DND-41 (cell line): ENCODE results near the gene TMTC2.
"Not testable (repeated sequence)": the region's sequence is repeated elsewhere in the genome, so short reads cannot be mapped to it uniquely, and the experiment has no call there.

ENCODE experiments used
- ATAC-seq: fragments of 200-7000 bp; cut with Tn5 transposase; 3 replicates; pipeline ENCODE4 v1.9.1; 2021; ENCODE audit warnings: low read depth; ENCODE audit not compliant: insufficient read depth
- DNase-seq: peaks from one replicate; pipeline ENCODE4 v3.0.0-alpha.2; 2020
- H2AFZ ChIP-seq: 2 replicates; pipeline ENCODE4 v1.6.0; 2012; ENCODE audit warnings: low read depth, low read length
- H3K27ac ChIP-seq: 2 replicates; pipeline ENCODE4 v1.5.1; 2012; ENCODE audit warnings: low read length, inconsistent platforms
- H3K27me3 ChIP-seq: fragments of 200-600 bp; sonication (generic); 2 replicates; pipeline ENCODE4 v1.6.0; 2012; ENCODE audit warnings: low read length, mild to moderate bottlenecking, inconsistent platforms; ENCODE audit not compliant: insufficient read depth, poor library complexity
- H3K36me3 ChIP-seq: 2 replicates; pipeline ENCODE4 v1.5.1; 2012; ENCODE audit warnings: low read length, inconsistent platforms; ENCODE audit not compliant: insufficient read depth
- H3K4me1 ChIP-seq: 2 replicates; pipeline ENCODE4 v1.5.1; 2012; ENCODE audit warnings: mild to moderate bottlenecking, low read length; ENCODE audit not compliant: insufficient read depth
- H3K4me2 ChIP-seq: 2 replicates; pipeline ENCODE4 v1.6.0; 2012; ENCODE audit warnings: mild to moderate bottlenecking, moderate library complexity, low read length, inconsistent platforms; ENCODE audit not compliant: insufficient read depth
- H3K4me3 ChIP-seq, 2 experiments: fragments of 200-600 bp in 1 of 2; shearing (Covaris generic) in 1 of 2; 2 replicates each; pipeline ENCODE4 v1.5.1; 2012 to 2016; ENCODE audit warnings: inconsistent platforms in 2 of 2, low read length in 2 of 2, mild to moderate bottlenecking in 2 of 2, low read depth in 1 of 2, moderate library complexity in 1 of 2
- H3K79me2 ChIP-seq: 2 replicates; pipeline ENCODE4 v1.6.0; 2012; ENCODE audit warnings: low read length, inconsistent platforms; ENCODE audit not compliant: insufficient read depth
- H3K9ac ChIP-seq: 2 replicates; pipeline ENCODE4 v1.6.0; 2012; ENCODE audit warnings: low read depth, mild to moderate bottlenecking, inconsistent platforms, low read length, moderate library complexity
- H3K9me3 ChIP-seq: 2 replicates; pipeline ENCODE4 v1.5.1; 2012; ENCODE audit warnings: low read length, moderate library complexity, mild to moderate bottlenecking, inconsistent platforms; ENCODE audit not compliant: insufficient read depth, severe bottlenecking
- H4K20me1 ChIP-seq: 2 replicates; pipeline ENCODE4 v1.6.0; 2012; ENCODE audit warnings: low read length; ENCODE audit not compliant: insufficient read depth
- CTCF ChIP-seq: IDR thresholded peaks from 2 replicates; pipeline ENCODE4 v1.5.1; 2012; ENCODE audit warnings: borderline replicate concordance, low read length, moderate library complexity, mild to moderate bottlenecking; ENCODE audit not compliant: poor library complexity, severe bottlenecking; ENCODE audit errors: extremely low read depth
- EZH2 ChIP-seq: IDR thresholded peaks from 3 replicates; pipeline ENCODE4 v1.6.1; 2012; ENCODE audit warnings: borderline replicate concordance, low read depth, mild to moderate bottlenecking, moderate library complexity, low read length, inconsistent platforms; ENCODE audit not compliant: severe bottlenecking

TMTC2 gene

GRCh38 chr12:82800185-82800584 lies 113.5 kb downstream of the TMTC2 start:
- DNase-seq (no peak), ATAC-seq (no peak)
- Histone ChIP-seq H3K36me3 (no peaks in the 10 kb centered on the region), H3K4me1 (no peaks in the 10 kb centered on the region), H3K9ac (no peak overlapping the region), H3K79me2 (no peaks in the 10 kb centered on the region), H3K27ac (no peak overlapping the region), H2AFZ (no peak overlapping the region), H3K4me2 (no peak overlapping the region), H3K4me3 (no peak overlapping the region), H4K20me1 (no peaks in the 10 kb centered on the region), H3K27me3 (no peaks in the 10 kb centered on the region), H3K9me3 (no peaks in the 10 kb centered on the region)
- TF ChIP-seq EZH2 = no peak
- no peak for TF ChIP-seq CTCF

- no peak overlapping the region for H3K4me2 ChIP-seq
- no peaks in the 10 kb centered on the region for H3K9me3 ChIP-seq
- no peak overlapping the region for H3K9ac ChIP-seq
- H3K27me3 ChIP-seq = no peaks in the 10 kb centered on the region
- no peaks in the 10 kb centered on the region for H4K20me1 ChIP-seq
- H3K36me3 ChIP-seq = no peaks in the 10 kb centered on the region
- ATAC-seq (no peak), DNase-seq (no peak)
- no peaks in the 10 kb centered on the region for H3K79me2 ChIP-seq
- H3K4me3 ChIP-seq = no peak overlapping the region
- no peak overlapping the region for H2AFZ ChIP-seq
- no peak overlapping the region for H3K27ac ChIP-seq
- no peaks in the 10 kb centered on the region for H3K4me1 ChIP-seq
- TF ChIP-seq CTCF (no peak), EZH2 (no peak)
Measured at GRCh38 chr12:82801951-82802610, 115.4 kb downstream of the TMTC2 start.

- Histone ChIP-seq H3K36me3 (no peaks in the 10 kb centered on the region), H3K9me3 (no peaks in the 10 kb centered on the region), H3K79me2 (no peaks in the 10 kb centered on the region), H3K4me2 (no peak overlapping the region), H3K27me3 (no peaks in the 10 kb centered on the region), H3K4me1 (no peaks in the 10 kb centered on the region), H3K4me3 (no peak overlapping the region), H3K9ac (no peak overlapping the region), H2AFZ (no peak overlapping the region), H3K27ac (no peak overlapping the region), H4K20me1 (no peaks in the 10 kb centered on the region)
- TF ChIP-seq EZH2 = no peak
- no peak for TF ChIP-seq CTCF
- ATAC-seq (no peak), DNase-seq (no peak)
Measured at GRCh38 chr12:82803201-82803600, 116.5 kb downstream of the TMTC2 start.

- TF ChIP-seq CTCF (no peak), EZH2 (no peak)
- Histone ChIP-seq H4K20me1 (no peaks in the 10 kb centered on the region), H3K9ac (no peak overlapping the region), H3K4me2 (no peak overlapping the region), H3K4me3 (no peak overlapping the region), H3K27ac (no peak overlapping the region), H3K27me3 (no peaks in the 10 kb centered on the region), H2AFZ (no peak overlapping the region), H3K4me1 (no peaks in the 10 kb centered on the region), H3K79me2 (no peaks in the 10 kb centered on the region), H3K36me3 (no peaks in the 10 kb centered on the region), H3K9me3 (no peaks in the 10 kb centered on the region)
- no peak for DNase-seq
- ATAC-seq = no peak
Measured at GRCh38 chr12:82804601-82805000, 117.9 kb downstream of the TMTC2 start.

GRCh38 chr12:82805004-82805403 lies 118.3 kb downstream of the TMTC2 start:
- H3K9ac ChIP-seq, DNase-seq: not testable (repeated sequence)

More at GRCh38 chr12:82805004-82805403, 118.3 kb downstream of the TMTC2 start:
- H3K36me3 ChIP-seq, ATAC-seq, H3K27ac ChIP-seq, H3K4me1 ChIP-seq, H2AFZ ChIP-seq, H3K79me2 ChIP-seq, H3K4me3 ChIP-seq, H3K9me3 ChIP-seq, H4K20me1 ChIP-seq, H3K27me3 ChIP-seq, H3K4me2 ChIP-seq: not testable (repeated sequence)
